TTC549 (cell line): ENCODE data around the gene MSX1.
A peak's percentile ranks its signal among the peaks of the same experiment; 100 is the strongest.

ENCODE experiments used
- FAIRE-seq: peaks from 2 replicates; lab custom pipeline; 2012; peaks lifted over from hg19 to GRCh38; lab: Jason Lieb, UNC

The MSX1 gene

GRCh38 chr4:4870576-4871241 lies 11.2 kb downstream of the MSX1 start:
- FAIRE-seq: no peak

GRCh38 chr4:4871242-4871572 lies 11.7 kb downstream of the MSX1 start:
- no peak for FAIRE-seq

DNA sequence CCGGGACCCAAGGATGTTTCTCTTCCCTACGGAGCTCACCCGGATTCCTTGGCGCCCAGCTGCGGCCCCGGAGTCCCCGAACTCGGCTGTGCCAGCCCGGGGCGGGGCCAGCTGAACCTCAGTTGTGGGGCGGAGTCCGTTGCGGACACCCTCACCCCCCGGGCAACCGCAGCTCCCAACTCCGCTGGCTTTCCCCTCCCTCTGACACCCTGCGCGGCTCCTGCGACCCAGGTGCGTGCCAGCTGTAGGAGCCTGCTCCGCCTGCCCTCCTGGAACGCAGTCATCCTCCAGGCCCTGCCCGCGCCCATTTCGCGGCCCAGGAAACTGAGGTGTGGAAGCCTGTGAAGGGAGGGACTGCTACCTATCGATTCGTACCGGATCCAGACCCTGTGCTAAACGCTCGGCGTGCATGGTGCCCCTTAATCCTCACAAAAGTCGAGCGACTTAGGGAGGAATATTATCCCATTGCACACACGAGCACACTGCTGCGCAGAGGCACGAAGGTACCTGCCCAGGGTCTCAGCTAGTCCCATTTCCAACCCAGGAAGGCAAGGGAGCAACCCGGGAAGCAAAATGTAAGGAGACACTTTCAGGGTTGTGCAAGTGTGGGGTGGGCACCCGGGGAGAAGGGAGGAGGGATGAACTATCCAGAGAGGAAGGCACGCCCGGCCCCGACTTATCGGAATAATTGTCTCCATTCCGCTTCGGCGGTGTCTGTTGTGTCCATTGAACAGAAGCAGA lies 12.3 kb downstream of the MSX1 start:
- FAIRE-seq: no peak

DNA sequence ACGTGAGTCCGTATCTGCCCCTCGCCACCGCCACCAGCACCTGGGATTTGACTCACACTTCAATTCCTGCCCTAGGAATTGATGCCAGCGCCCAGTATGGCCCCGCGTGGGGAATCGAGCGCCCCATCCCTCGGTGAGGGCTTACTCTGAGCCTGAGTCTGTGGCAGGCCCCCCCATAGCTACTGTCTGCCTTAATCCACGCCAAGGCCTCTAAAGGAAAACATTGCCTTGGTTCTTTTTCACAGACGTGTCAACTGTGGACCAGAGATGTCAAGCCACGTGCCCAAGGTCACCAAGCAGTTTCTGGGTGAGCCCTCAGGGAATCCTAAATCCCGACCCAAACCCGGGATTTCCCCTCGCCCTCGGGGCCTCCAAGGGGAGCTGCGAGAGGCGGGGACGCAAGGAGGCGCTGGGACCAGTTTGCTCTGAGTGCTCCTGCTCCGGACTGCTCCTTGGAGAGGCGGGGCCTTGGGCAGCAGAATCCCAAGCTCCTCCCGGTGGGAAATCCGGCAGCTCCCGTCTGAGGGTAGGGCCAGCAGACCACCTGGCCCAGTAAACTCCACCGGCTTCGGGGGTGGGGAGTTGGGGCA lies 12.9 kb downstream of the MSX1 start:
- no peak for FAIRE-seq

GRCh38 chr4:4873203-4873602 lies 13.7 kb downstream of the MSX1 start:
- FAIRE-seq: no peak

DNA sequence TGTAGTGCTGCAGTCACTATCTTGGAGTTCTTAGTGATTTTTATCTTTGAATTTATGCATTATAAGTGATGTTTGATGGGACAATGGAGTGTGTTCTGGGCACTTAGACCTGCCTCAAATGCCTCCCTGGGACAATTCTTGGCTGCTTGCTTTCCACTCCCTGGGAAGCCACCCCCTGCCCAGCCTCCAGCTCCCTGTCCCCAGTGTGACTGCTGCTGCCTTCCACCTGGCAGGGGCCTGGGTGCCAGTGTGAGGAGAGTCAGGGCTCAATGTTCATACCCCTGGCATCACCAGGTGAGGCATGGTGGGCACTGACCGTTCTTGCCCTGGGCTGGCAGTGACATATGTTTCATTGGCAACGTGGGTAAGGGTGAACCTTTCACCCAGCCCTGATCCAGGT lies 14.8 kb downstream of the MSX1 start:
- FAIRE-seq: no peak

GRCh38 chr4:4875147-4875546 lies 15.7 kb downstream of the MSX1 start:
- no peak for FAIRE-seq

GRCh38 chr4:4875611-4876010 lies 16.1 kb downstream of the MSX1 start:
- FAIRE-seq: no peak

DNA sequence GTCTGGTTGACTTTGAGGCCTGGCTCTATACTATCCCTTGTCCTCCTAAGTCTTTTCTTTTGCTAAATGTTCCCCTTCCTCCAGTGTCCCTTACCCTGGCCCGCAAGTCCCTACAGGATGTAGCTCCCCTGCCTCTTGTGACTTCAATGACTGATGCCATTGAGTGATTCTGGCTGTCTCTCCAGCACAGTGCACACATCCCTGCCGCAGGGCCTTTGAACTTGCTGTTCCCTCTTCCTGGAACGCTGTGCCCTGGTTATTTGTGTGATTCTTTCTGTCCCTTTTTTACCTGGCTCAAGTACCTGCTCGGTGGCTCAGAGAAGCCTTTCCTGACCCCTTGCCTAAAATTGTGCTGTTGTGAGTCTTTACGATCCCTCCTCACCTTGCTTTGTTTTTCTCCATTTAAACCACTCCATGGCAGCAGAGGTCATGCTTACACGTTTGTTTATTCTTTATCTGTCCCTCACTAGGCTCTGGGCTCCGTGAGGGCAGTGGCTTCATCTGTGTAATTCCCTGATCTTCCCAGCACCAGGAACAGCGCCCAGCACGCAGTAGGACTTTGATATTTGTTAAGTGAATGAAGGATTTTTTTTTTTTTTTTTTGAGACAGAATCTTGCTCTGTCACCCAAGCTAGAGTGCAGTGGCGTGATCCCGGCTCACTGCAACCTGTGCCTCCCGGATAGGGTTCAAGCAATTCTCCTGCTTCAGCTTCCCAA lies 17.6 kb downstream of the MSX1 start:
- FAIRE-seq: no peak

DNA sequence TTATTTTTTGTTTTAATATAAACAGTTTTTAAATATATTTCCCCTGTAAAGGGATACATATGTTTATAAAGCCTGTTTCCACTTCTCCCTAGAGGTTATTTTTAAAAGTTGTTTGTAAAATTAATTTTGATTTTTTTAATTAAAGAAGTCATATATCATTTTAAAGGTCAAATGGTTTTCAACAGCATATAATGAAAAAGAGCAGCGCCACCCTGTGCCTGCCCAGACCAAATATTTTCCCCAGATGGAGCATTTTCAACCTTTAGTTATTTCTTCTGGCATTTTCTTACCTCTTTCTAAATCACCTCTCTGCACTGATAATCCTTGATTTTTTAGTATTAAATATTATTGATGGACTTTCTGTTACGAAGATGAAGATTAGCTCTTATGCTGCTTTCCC lies 21.0 kb downstream of the MSX1 start:
- peak; percentile 69 for FAIRE-seq

DNA sequence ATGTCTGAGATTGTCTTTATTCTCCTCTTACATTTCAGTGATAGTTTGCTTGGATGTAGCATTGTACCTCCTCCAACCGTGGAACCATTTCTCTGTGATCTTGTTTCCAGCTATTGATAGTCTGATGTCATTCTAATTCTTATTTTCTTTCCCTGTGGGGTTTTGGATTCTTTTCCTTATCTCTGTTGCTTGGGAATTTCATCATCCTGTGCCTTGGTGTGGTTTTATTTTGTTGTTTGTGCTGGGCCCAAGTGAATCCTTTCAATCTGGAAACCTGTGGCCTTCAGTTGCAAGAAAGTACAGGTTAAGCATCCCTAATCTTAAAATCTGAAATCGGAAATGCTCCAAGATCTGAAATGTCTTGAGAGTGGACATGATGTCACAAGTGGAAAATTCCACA lies 22.0 kb downstream of the MSX1 start:
- no peak for FAIRE-seq

DNA sequence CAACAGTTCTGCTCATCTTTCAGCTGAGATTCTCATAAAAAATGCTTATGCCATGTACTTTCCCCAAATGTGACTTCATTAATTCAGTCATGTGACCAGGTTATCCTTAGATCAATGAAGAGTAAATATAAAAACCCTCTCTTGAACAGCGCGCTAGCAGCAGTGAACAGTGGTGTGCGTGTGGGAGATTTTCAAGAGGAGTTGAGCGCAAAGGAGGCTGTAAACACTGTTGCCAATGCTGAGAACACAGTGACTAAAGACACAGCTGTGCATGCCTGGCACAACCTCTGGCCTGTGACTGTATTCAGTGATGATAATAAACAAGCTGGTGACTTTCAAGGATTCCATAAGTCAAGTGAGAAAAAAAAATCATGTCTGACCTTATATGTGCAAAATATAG lies 25.1 kb downstream of the MSX1 start:
- no peak for FAIRE-seq

DNA sequence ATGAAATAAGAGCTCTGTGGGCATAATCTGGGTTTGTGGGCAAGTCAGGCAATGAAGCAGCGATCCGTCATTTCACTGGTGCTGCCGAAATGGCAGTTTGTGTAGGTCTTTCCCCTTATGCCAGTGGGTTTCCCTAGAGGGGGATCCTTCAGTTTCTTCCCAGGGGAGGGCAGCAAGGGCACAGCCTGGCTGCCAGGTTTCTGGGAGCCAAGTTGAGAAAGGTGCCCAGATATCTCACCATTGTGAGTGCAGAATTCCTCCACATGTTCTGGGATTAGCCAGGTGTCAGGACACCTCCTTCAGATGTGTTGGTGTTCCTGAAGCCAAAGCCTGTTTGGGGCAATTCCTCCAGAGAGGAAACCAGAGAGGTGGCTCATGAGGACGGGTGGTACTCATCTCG lies 28.0 kb downstream of the MSX1 start:
- no peak for FAIRE-seq

DNA sequence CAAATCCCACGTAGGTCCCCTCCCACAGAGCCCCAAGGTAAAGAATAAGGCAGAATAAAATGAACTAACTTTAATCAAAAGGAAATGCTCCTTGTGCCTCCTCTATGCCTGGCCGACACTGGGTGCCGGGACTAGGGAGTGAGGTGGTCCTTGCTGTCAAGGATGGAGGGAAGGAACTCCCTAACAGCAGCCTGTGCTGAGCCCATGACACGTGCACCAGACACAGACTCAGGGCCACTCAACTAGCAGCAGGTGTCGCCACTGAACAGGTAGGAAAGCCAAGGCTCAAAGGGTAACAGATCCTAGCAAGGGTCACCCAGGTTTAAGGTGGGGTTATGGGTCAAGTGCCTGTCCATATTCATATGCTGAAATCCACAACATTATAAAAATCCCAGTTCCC lies 29.2 kb downstream of the MSX1 start:
- FAIRE-seq: no peak

DNA sequence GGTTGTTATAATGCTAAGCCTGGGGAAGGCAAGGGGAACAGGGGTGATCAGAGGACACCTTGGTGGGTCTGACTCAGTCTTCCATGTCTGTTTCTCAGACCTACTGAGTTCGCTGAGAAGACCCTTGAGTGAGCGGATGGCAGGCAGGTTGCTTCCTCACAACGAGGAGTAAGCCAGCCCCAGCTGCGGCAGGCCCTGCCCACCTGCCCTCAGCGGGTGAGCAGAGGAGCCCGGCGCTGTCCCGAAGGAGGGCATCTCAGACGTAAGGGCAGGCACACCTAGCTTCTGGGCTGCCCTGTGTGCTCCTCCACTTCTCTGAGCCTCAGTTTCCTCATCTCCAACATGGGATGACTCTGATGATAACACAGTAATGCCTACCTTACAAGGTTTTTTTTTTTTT lies 30.3 kb downstream of the MSX1 start:
- FAIRE-seq: no peak

DNA sequence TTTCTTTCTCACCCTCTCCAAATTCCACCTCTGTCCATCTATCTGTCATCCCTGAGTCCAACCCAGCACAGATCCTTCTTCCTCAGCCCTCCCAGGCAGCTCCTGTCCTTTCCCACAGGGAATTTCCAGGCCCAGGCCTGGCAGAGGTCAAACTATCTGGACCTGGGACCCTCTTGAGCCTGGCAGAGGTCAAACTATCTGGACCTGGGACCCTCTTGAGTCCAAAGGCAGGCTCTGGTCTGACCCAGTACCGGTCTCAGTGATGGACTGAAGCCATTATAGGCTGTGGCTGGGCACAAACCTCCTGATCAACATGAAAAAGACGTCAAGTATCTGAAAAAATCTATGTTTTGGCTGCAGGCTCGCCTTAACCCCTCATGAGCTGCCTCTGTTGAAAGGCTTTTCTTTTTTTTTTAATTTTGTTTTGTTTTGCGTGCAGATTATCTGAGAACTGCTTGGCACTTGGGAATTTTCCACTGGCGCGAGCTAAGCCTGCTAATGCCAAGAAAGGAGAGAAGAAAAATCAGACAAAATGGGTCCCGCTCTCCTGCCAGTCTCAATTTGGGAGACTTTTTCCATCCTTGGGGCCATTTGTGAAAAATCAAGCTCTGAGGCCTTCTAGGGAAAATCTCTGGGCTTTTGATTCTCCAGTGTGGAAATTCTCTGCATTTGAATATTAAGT lies 31.2 kb downstream of the MSX1 start:
- no peak for FAIRE-seq

- no peak for FAIRE-seq
Observed at GRCh38 chr4:4893721-4894120, 34.3 kb downstream of the MSX1 start.

DNA sequence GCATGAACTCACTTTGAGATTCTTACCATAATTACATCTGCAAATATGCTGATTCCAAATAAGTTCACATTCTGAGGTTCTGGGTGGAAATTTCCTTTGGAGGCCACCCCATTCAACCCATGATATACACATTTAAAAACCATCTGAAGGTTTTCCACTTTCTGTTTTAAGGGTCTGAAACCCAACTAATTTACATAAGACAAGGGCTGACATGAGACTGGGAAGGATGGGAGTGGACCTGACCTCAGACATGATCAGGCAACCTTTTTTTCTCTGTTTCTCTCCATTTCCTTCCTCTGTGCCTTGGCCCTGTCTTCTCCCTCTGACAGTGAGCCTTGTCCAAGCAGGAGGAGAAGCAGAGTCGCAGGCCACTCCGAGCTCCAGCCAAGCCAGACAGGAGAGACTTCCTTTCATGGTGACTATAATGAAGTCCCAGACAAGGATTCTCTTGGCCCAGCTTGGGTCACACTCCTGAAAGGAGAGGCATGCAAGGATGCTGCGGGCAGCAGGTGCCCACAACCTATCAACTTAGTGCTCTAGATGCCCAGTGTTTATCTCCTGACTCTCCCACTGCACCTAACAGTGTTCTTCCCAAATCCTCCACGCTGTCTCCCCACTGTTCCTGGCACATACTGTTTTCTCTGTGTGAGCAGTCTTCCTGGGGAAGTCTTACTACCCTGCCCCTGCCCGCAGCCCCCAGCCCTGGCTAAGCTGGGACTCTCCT lies 39.9 kb downstream of the MSX1 start:
- FAIRE-seq: no peak

- FAIRE-seq: no peak
Observed at GRCh38 chr4:4901877-4902276, 42.4 kb downstream of the MSX1 start.

GRCh38 chr4:4912155-4912554 lies 52.7 kb downstream of the MSX1 start:
- no peak for FAIRE-seq

DNA sequence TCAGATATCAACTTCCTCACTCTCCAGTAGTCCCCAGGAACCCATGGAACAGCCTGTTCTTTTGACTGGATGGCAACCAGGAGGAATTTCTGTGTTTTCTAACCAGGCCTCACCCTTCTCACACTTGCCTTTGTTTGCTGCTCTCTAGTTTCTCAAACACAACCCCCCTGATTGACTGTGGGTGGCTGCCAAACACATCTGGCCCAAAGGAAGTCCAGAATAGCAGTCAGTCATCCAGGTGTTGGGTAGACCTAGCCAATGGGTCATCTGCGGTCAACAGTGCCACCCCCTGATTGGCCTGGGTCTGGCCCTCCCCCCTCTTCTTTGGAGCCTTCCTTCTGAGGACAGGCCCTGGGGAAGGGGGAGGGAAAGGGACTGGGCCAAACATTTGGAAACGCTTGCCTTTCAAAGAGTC lies 53.7 kb downstream of the MSX1 start:
- no peak for FAIRE-seq
